ENCODE measurements around the gene ZFP36.
"Not testable (repeated sequence)": the region's sequence is repeated elsewhere in the genome, so short reads cannot be mapped to it uniquely, and the experiment has no call there.

ZFP36 gene

DNA sequence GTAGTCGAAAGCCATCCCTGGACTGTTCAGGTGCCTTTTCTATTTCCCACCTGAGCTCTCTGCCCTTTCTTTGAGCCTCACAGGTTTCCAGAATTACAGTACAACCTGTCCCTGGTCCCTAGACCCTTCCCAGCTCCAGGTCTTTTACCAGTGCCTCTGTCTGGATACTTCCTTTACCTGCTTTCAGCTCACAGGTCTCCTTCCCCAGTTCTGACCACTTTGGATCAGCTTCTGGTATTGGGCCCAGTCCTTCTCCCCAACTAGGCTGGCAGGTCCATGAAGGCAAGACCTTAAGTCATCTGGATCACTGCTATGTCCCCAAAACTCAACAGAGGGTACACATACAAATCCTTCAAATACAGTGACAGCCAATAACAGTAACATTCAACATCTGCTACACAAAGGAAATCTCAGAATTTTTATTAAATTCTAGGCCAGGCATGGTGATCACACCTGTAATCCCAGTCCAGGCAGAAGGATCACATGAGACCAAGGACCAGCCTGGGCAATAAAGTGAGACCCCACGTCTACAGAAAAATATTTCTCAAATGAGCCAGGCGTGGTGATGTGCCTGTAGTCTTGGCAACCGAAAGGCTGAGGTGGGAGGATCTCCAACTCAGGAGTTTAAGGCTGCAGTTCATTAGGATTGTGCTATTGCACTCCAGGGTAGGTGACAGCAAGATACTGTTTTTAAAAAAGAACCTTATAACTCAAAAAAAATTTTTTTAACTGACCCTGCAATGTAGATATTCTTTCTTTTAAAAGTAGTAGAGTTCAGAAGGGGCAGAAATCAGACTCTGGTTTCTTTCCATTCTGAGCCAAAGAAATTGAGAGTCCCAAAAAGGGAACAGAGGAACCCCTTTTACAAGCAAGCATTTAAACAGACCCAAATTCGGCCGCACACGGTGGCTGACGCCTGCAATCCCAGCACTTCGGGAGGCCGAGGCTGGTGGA, 27.8 kb downstream of the ZFP36 start:
- in situ Hi-C loops (cut with MboI; ENCODE audit: low pct_unique_long_range_greater_than_20kb, low sequenced_read_pairs) = no loop called here
- no peak for DNase-seq

DNA sequence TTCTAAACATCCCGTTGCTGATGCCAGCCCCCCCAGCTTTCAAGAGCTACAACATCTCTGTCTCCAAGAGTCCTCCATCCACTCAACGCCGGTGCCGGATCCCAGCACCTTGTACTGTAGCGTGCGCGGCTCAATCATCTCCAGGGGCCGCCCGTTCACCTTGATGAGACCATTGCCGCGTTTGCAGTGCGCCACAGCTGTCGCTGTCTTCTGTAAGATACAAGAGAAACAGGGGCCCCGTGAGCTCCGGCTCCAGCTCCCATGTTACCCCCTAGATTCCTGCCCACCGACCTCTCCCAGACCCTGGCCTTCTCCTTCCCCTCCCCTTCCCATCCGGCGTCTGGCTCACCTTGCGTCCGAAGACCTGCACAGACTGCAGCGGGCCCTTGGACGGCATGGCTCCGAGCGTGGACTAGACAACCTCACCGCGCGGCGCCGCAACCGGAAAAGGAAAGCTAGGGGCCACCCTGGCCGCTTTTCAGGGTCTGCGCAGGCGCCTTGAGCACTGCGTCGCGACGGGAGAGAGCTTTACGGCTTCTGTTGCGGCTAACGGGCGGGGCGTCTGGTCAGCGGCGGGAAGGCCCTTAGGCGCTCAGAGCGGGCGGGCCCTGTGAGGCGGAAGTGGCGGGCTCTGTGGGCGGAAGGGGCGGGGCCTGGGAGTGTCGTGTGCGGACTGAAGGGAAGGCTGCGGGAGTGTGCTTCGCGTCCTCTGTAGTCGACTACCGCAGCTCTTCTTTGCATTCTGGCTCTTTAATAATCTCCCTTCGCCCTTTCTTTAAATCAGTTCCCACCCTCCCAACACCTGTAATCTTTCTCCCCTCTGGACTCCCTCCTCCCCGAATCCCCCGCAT, 29.1 kb downstream of the ZFP36 start, which contains the start of gene RPS16:
RPS16 (minus strand) TSS at position 451 of the 851 bp plus-strand sequence; CDS start at position 397, 54 bp downstream.
- in situ Hi-C loops (cut with MboI; ENCODE audit: low pct_unique_long_range_greater_than_20kb, low sequenced_read_pairs) = no loop called here
- peak; percentile 98 for DNase-seq

DNA sequence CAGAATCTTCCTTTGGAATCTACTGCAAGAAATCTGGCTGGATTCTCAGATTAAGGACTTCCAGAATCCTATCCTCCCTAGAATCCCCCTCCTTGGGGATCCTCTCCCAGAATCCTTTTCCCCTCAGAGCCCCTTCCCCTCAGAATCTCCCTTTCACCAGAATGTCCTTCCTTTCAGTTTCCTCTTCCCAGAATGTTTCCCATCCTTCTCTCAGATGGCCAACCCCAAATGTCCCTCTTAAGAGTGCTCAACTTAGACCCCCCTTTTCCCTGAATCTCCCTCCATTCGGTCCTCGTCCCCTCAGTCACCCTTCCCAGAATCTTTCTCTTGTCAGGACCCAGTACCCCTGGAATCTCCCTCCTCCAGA, 29.7 kb downstream of the ZFP36 start:
- in situ Hi-C loops (cut with MboI; ENCODE audit: low pct_unique_long_range_greater_than_20kb, low sequenced_read_pairs) = no loop called here

DNA sequence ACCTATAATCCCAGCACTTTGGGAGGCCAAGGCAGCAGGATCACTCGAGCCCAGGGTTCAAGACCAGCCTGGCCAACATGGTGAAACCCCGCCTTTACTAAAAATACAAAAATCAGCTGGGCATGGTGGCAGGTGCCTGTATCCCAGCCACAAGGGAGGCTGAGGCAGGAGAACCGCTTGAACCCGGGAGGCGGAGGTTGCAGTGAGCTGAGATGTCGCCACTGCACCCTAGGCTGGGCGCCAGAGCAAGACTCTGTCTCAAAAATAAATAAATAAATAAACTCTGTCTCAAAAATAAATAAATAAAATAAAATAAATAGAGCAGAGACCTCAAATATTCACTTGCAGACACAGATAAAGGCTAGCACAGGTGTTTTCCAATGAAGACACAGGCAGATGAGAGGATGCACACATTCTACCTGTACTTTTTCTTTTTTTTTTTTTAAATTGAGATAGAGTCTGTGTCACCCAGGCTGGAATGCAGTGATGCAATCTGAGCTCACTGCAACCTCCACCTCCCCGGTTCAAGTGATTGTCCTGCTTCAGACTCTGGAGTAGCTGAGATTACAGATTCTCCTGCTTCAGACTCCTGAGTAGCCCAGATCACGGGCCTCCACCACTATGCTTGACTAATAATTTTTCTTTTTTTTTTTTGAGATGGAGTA, 31.8 kb downstream of the ZFP36 start:
- in situ Hi-C loops (cut with MboI; ENCODE audit: low pct_unique_long_range_greater_than_20kb, low sequenced_read_pairs) = no loop called here
- DNase-seq = no peak

More for the DNA sequence above, 29.7 kb downstream of the ZFP36 start:
- DNase-seq = no peak

DNA sequence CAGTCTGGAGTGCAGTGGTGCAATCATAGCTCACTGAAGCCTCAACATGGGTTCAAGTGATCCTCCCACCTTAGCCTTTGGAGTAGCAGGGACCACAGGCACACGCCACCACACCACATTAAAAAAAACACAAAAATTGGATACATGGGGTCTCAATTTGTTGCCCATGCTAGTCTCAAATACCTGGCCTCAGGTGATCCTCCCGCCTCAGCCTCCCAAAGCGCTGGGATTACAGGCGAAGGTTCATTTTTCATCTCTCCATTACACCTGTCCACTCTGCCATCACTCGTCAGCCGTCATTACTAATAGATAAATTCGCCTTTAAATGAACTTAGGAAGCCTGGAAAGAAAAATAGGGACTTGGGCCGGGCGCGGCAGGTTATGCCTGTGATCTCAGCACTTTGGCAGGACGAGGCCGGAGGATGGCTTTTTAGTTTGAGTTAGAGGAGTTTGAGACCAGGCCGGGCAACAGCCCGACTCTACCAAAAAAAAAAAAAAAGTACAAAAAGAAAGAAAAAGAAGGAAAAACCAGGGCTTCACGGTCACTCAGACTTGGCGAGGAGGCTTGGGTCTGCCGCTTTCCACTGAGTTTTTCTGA, 38.0 kb downstream of the ZFP36 start:
- DNase-seq = peak; percentile 21
- in situ Hi-C loops (cut with MboI; ENCODE audit: low pct_unique_long_range_greater_than_20kb, low sequenced_read_pairs) = no loop called here

DNA sequence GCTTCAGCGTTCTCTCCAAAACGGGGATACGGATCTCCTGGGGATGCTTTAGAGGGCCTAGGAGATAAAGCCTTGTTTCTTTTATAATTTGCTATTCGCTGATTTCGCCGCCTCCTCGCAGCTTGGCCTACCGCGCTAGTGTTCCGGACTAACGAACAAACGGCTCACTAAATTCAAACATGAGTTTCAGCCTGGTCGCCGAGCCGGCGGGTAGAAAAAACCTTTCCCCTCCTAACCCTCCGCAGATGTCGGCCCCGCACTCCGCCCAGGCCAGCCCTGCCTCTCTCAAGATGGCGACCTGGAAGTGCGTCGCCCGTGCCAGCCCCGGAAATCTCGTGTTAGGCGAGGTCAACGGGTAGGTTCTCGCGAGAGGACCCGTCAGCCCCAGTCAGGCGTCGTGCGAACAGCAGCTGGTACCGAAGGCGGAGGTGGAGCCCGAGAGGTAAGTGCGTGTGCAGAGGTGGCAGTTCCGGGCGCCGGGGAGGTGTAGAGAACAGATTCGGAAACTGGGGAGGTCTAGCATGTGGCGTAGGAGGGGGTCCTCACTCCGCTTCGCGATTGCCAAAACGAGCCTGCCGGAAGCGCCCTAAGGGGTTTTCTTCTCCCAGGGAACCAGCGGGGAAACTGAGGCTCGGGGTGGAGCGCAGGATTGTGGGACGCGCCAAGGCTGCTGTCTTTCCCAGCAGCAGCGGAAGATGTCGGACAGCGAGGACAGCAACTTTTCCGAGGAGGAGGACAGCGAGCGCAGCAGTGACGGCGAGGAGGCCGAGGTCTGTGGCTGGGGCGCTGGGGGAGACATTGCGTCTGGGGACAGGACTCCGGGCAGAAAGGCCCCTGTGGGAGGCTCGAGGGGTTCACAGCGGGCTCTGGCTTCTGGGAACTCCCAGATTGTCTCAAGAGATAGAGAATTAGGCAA, 38.8 kb downstream of the ZFP36 start, which contains the start of gene SUPT5H:
SUPT5H (plus strand) TSS at position 387 of the 916 bp plus-strand sequence; CDS start at position 696, 309 bp downstream.
- peak; percentile 97 for DNase-seq
- in situ Hi-C loops (cut with MboI; ENCODE audit: low pct_unique_long_range_greater_than_20kb, low sequenced_read_pairs) = no loop called here

DNA sequence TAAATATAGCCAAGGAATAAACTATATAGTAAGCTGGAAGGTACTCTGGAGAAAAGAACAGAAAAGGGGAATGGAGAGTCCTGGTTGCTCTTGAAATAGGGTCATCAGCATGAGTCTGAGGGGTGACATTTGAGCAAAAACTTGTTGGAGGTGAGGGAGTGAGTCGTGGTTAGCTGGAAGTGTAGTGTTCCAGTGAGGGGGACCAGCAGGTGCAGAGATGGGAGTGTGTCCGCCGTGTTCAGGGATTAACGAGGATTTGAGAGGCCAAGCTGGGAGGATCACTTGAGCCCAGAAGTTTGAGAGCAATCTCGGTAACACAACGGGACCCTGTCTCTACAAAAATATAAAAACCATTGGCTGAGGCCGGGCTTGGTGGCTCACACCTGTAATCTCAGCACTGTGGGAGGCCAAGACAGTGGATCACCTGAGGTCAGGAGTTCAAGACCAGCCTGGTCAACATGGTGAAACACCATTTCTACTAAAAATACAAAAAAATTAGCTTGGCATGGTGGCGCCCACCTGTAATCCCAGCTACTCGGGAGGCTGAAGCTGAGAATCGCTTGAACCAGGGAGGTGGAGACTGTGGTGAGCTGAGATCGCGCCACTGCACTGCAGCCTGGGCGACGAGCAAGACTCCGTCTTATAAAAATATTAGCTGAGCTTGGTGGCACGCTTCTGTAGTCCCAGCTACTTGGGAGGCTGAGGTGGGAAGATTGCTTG, 39.9 kb downstream of the ZFP36 start:
- no peak for DNase-seq
- in situ Hi-C loops (cut with MboI; ENCODE audit: low pct_unique_long_range_greater_than_20kb, low sequenced_read_pairs) = no loop called here

DNA sequence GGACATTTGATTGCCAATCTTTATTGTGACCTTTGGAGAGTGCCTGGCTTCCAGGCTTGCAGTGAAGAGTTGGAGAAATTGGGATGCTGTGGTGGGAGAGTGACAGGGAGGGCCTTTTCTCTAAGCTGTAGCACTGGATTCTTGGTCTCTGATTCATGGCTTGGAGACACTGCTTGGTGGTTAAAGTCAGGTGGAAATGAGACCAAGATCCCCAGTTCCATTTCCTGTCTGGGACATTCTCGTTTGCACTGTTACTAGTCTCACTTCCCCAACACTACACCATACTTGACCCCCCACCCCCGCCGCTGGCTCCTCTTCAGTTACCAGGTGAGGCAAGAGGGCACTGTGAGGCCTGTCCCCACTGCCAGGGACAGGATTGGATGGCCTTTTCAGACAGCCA, 41.6 kb downstream of the ZFP36 start:
- in situ Hi-C loops (cut with MboI; ENCODE audit: low pct_unique_long_range_greater_than_20kb, low sequenced_read_pairs) = no loop called here
- peak; percentile 40 for DNase-seq

DNA sequence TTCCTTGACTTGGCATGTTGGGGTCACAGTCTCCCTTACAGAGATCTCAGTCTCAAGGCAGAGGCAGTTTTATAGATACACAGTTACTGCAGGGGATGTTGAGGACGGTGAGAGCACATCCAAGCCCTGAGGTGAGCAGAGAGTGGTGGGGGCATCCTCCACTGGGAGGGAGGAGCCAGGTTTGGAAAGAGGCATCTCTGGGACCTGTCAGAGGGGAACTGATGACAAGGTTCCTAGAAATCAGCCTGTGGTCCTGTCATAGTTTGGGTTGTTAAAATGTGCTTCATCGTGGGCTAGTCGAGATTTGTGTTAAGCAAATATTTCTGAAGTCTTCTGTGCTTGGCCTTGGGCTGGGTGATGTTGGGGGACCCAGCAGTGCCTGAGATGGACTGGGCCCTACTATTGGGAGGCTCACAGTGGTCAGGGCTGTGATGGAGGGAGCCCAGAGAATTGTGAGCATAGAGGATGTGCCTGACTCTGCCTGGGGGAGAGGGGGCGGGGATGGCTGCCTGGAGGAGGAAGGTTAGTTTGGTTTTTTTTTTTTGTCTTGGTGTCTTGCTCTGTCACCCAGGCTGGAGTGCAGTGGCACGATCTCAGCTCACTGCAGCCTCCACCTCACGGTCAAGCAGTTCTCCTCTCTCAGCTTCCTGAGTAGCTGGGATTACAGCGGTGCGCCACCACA, 42.6 kb downstream of the ZFP36 start:
- DNase-seq = no peak
- in situ Hi-C loops (cut with MboI; ENCODE audit: low pct_unique_long_range_greater_than_20kb, low sequenced_read_pairs) = no loop called here

DNA sequence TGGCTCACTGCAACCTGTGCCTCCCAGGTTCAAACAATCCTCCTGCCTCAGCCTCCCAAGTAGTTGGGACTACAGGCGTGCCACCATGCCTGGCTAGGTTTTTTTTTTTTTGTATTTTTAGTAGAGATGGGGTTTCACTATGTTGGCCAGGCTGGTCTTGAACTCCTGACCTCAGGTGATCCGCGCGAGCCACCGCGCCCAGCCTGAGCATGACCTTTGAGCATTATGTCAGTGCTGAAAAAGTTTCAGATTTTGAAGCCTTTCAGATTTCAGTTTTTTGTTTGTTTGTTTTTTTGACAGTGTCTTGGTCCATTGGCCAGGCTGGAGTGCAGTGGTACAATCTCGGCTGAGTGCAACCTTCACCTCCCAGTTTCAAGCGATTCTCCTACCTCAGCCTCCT, 44.6 kb downstream of the ZFP36 start:
- in situ Hi-C loops (cut with MboI; ENCODE audit: low pct_unique_long_range_greater_than_20kb, low sequenced_read_pairs); DNase-seq: not testable (repeated sequence)

Measured in KBM-7 (cell line).